ENCODE measurements around the gene GZMM.

DNA sequence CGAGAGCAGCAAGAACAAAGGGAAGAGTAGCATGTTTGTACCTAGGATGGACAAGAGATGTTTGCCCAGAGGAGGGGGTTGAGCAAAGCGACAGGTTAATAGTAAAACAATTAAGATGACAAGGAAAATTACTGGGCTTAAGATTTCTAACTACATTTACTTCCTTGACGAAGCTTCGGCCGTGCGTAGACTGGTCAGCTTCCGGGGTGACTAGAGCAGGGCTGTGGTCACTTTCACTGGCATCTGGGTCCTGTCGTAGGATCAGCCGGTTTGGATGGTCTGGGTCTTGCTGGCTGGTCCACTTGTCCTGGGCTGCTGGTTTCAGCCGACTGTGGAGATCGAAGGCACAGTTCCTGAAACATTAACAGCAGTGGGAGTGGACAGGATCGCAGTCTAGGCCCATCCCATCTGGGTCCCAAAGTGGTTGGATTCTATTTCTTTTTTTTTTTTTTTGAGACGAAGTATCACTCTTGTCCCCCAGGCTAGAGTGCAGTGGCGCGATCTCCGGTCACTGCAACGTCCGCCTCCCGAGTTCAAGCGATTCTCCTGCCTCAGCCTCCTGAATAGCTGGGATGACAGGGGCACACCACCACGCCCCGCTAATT lies 23.5 kb downstream of the GZMM start:
- TF ChIP-seq EZH2 (IDR thresholded peaks at IDR 0.05; ENCODE audit: insufficient read depth, poor library complexity, severe bottlenecking): no peak
- no peak for TF ChIP-seq EZH2phosphoT487 (IDR thresholded peaks at IDR 0.05; ENCODE audit: insufficient read depth, low read depth)
